Stimulated activated CD8-positive, alpha-beta memory T cell treated with anti-CD3 and anti-CD28 coated beads, Interleukin-12 subunit alpha, Interleukin-12 subunit beta, amount 100 ng/mL, for 24 hours (primary cell): ENCODE measurements around the gene NOP10.
A peak's percentile ranks its signal among the peaks of the same experiment; 100 is the strongest.
"Not testable (repeated sequence)": the region's sequence is repeated elsewhere in the genome, so short reads cannot be mapped to it uniquely, and the experiment has no call there.

Source experiments
- DNase-seq: peaks from one replicate; pipeline ENCODE4 v3.0.0-alpha.2; 2020; ENCODE audit errors: extremely low read depth

Gene NOP10

GRCh38 chr15:34342737-34343575, at the start of gene NOP10, which contains the start of gene NUTM1:
Gene NOP10 (minus strand): TSS chr15:34343136. CDS start chr15:34343073, 63 bp downstream.
Gene NUTM1 (plus strand): TSS chr15:34343315. CDS start chr15:34343697, 382 bp downstream.
- peak; percentile 81 for DNase-seq

- DNase-seq: not testable (repeated sequence)
These were observed 46.7 kb upstream of the NOP10 start for GRCh38 chr15:34389594-34390086.

- not testable (repeated sequence) for DNase-seq
These were observed 39.0 kb upstream of the NOP10 start for GRCh38 chr15:34381829-34382521.

GRCh38 chr15:34380491-34380890, 37.6 kb upstream of the NOP10 start:
- DNase-seq: not testable (repeated sequence)

GRCh38 chr15:34376856-34377255, 33.9 kb upstream of the NOP10 start:
- no peak for DNase-seq

GRCh38 chr15:34375541-34375940, 32.6 kb upstream of the NOP10 start:
- not testable (repeated sequence) for DNase-seq

- no peak for DNase-seq
These were observed 31.9 kb upstream of the NOP10 start for GRCh38 chr15:34374816-34375215.

- DNase-seq: no peak
These were observed 31.0 kb upstream of the NOP10 start for GRCh38 chr15:34373951-34374350.

- no peak for DNase-seq
These were observed 27.7 kb upstream of the NOP10 start for GRCh38 chr15:34370643-34371042.

- DNase-seq: no peak
These were observed 27.2 kb upstream of the NOP10 start for GRCh38 chr15:34370129-34370528.

- DNase-seq: peak; percentile 67
These were observed 24.5 kb upstream of the NOP10 start, which contains the start of gene LPCAT4 for GRCh38 chr15:34367101-34368081. Gene LPCAT4 (minus strand): TSS chr15:34367196. CDS start chr15:34367100, 96 bp downstream.

GRCh38 chr15:34366271-34367065, 23.5 kb upstream of the NOP10 start:
- DNase-seq: peak; percentile 11

- DNase-seq: no peak
These were observed 22.9 kb upstream of the NOP10 start for GRCh38 chr15:34365836-34366235.

- no peak for DNase-seq
These were observed 22.3 kb upstream of the NOP10 start for GRCh38 chr15:34365091-34365825.

GRCh38 chr15:34364041-34364440, 21.1 kb upstream of the NOP10 start:
- no peak for DNase-seq

- DNase-seq: no peak
These were observed 19.3 kb upstream of the NOP10 start for GRCh38 chr15:34362047-34362773.

GRCh38 chr15:34361278-34361677, 18.3 kb upstream of the NOP10 start:
- DNase-seq: no peak

GRCh38 chr15:34360298-34360697, 17.4 kb upstream of the NOP10 start:
- no peak for DNase-seq

- no peak for DNase-seq
These were observed 16.5 kb upstream of the NOP10 start for GRCh38 chr15:34359416-34359815.
